ENCODE data around the gene MYRFL.

The MYRFL gene

DNA sequence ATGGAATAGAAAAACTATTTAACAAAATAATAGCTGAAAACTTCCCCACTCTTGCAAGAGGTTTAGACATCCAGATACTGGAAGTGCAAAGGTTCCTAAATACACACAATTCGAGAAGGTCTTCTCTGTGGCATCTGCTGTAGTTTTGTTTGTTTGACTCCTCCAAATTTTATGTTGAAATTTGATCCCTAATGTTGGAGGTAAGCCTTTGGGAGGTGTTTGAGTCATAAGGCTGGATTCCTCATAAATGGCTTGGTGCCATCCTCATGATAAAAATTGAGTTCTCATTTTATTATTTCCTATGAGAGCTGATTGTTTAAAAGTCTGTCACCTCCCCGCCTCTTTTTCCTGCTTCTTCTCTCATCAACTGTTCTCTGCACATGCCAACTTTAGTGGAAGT is 182.7 kb downstream of the MYRFL start:
- Histone ChIP-seq H3K4me1 (ENCODE audit: insufficient read depth, low read length) (no peaks in the 10 kb centered on the region), H3K27ac (ENCODE audit: low read length) (no peak overlapping the region), H3K79me2 (ENCODE audit: insufficient read depth, low read length) (no peaks in the 10 kb centered on the region), H2AFZ (ENCODE audit: low read depth, low read length) (no peak overlapping the region), H3K4me3 (ENCODE audit: low read depth in 1 of 2, low read length in 2 of 2) (no peak overlapping the region), H3K9me3 (ENCODE audit: insufficient read depth, low read length, severe bottlenecking) (no peaks in the 10 kb centered on the region), H3K9ac (ENCODE audit: low read depth, low read length) (no peak overlapping the region), H3K4me2 (ENCODE audit: insufficient read depth, low read length) (no peak overlapping the region), H3K27me3 (ENCODE audit: insufficient read depth, low read length, poor library complexity) (no peaks in the 10 kb centered on the region), H4K20me1 (ENCODE audit: insufficient read depth, low read length) (no peaks in the 10 kb centered on the region), H3K36me3 (ENCODE audit: insufficient read depth, low read length) (no peaks in the 10 kb centered on the region)
- DNase-seq (no peak), ATAC-seq (ENCODE audit: insufficient read depth, low read depth) (no peak)
- TF ChIP-seq EZH2 (IDR thresholded peaks at IDR 0.05; ENCODE audit: borderline replicate concordance, low read depth, low read length, severe bottlenecking): no peak
- TF ChIP-seq, protein P1, sequence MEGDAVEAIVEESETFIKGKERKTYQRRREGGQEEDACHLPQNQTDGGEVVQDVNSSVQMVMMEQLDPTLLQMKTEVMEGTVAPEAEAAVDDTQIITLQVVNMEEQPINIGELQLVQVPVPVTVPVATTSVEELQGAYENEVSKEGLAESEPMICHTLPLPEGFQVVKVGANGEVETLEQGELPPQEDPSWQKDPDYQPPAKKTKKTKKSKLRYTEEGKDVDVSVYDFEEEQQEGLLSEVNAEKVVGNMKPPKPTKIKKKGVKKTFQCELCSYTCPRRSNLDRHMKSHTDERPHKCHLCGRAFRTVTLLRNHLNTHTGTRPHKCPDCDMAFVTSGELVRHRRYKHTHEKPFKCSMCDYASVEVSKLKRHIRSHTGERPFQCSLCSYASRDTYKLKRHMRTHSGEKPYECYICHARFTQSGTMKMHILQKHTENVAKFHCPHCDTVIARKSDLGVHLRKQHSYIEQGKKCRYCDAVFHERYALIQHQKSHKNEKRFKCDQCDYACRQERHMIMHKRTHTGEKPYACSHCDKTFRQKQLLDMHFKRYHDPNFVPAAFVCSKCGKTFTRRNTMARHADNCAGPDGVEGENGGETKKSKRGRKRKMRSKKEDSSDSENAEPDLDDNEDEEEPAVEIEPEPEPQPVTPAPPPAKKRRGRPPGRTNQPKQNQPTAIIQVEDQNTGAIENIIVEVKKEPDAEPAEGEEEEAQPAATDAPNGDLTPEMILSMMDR (IDR thresholded peaks at IDR 0.05; ENCODE audit: borderline replicate concordance, extremely low read depth, low read length, poor library complexity, severe bottlenecking): no peak

All from DND-41 (cell line).